Vagina (tissue), 2 donors: ENCODE data around the gene PLA2R1.

Source experiments
- CTCF ChIP-seq, 3 experiments: fragments of 450-650 bp in 2 of 3; fragments of 200-600 bp in 1 of 3; sonication (generic) in 1 of 3; IDR thresholded peaks; one replicate each; pipeline ENCODE4 v1.5.1; 2017 to 2019; ENCODE audit warnings: antibody characterized with exemption in 3 of 3, mild to moderate bottlenecking in 2 of 3, moderate library complexity in 2 of 3
- POLR2A ChIP-seq, 2 donors: fragments of 450-650 bp; IDR thresholded peaks; one replicate each; pipeline ENCODE4 v1.6.1; 2017; ENCODE audit warnings: antibody characterized with exemption in 2 of 2, mild to moderate bottlenecking in 2 of 2, moderate library complexity in 2 of 2

- TF ChIP-seq CTCF (IDR thresholded peaks at IDR 0.05) (no peak), POLR2A (IDR thresholded peaks at IDR 0.05) (no peak)
These were observed 120.7 kb downstream of the PLA2R1 start for GRCh38 chr2:159941729-159942128.
